ENCODE results near the gene MRPS27. TPM values are rescaled to one million over a fixed set of nuclear protein-coding genes. Genes with fewer than 3 reads are reported as not detected.

MRPS27 gene
- total and polyA plus RNA-seq, 9 of the 15 experiments (the other 6 are each of a cell fraction or from before 2014, with no cell fraction given) = 73.6 to 144 (median 106) TPM

- Histone ChIP-seq H3K9ac (ENCODE audit: insufficient read depth in 1 of 2, low read depth in 2 of 2, low read length in 2 of 2) (no peak overlapping the region), H3K9me1 (ENCODE audit: control insufficient read depth, insufficient read depth, low read length) (no peaks in the 10 kb centered on the region), H3K4me1 (replicated peaks in 1 of 2; ENCODE audit: control insufficient read depth in 2 of 2, insufficient read depth in 2 of 2, low read length in 2 of 2) (no peaks in the 10 kb centered on the region), H3K4me2 (ENCODE audit: insufficient read depth, low read length) (no peak overlapping the region), H2AFZ (ENCODE audit: low read depth, low read length) (no peak overlapping the region), H3K27me3 (ENCODE audit: control insufficient read depth in 2 of 2, insufficient read depth in 2 of 2, low read length in 2 of 2) (no peaks in the 10 kb centered on the region), H4K20me1 (replicated peaks; ENCODE audit: control insufficient read depth, insufficient read depth, low read length) (no peaks in the 10 kb centered on the region), H3K79me2 (ENCODE audit: control insufficient read depth, insufficient read depth, low read length) (peaks cover 5% of the 10 kb centered on the region; the same call in 1 of the 3 replicates), H3K27ac (ENCODE audit: extremely low read depth, low read depth, low read length) (no peak overlapping the region), H3K9me3 (replicated peaks; ENCODE audit: control insufficient read depth, insufficient read depth, low read depth, low read length) (no peaks in the 10 kb centered on the region), H3K36me3 (ENCODE audit: control insufficient read depth, insufficient read depth, low read length) (peaks cover 86% of the 10 kb centered on the region), H3K4me3 (no peak overlapping the region)
- 100% methylated on average over 1 of the region's 1 CpG for WGBS (ENCODE audit: insufficient coverage, low coverage, missing lambda C conversion rate)
- in situ Hi-C loops (cut with MboI) = no loop called here
- ChIA-PET CTCF (ENCODE audit: low intra/inter-chr PET ratio) (no interaction called here), POLR2A (interaction anchor here (0.6 to 2.3 kb wide), 4 partner anchors 10 to 157 kb away, joined by 3 to 17 read pairs (median 8); no protein-coding TSS in a partner anchor)
- ATAC-seq = no peak
- no TSS peak for BruUV-seq (replicated peaks)
- intact Hi-C loops (cut with micrococcal nuclease) = no loop called here
- TF ChIP-seq CBX1 (IDR thresholded peaks at IDR 0.05; ENCODE audit: low read depth) (no peak), HMGN3 (IDR thresholded peaks at IDR 0.05; ENCODE audit: borderline replicate concordance, extremely low read depth, insufficient read length, low read depth, low read length) (no peak), ZBTB17 (CRISPR knock-in tag; IDR thresholded peaks at IDR 0.05) (no peak), ATF1 (CRISPR knock-in tag; IDR thresholded peaks at IDR 0.05) (no peak), ATF1 (tag; IDR thresholded peaks at IDR 0.05) (no peak), MEIS2 (IDR thresholded peaks at IDR 0.05; ENCODE audit: partially characterized antibody) (no peak), PTBP1 (IDR thresholded peaks at IDR 0.05; ENCODE audit: low read depth, low read length) (no peak)
- DNase-seq (ENCODE audit: extremely low read depth in 1 of 4, low spot score in 3 of 4) = no peak
- no peak for FAIRE-seq
These were observed 27.6 kb downstream of the MRPS27 start for GRCh38 chr5:72292411-72292810.

GRCh38 chr5:72291601-72292000 lies 28.4 kb downstream of the MRPS27 start:
- no peaks in the 10 kb centered on the region; the same call in 2 of the 3 replicates for H3K79me2 ChIP-seq (ENCODE audit: control insufficient read depth, insufficient read depth, low read length)
- in situ Hi-C loops (cut with MboI) (no loop called here), intact Hi-C loops (cut with micrococcal nuclease) (no loop called here)
- H3K36me3 ChIP-seq (ENCODE audit: control insufficient read depth, insufficient read depth, low read length) = peaks cover 78% of the 10 kb centered on the region
- no TSS peak for BruUV-seq (replicated peaks)
- no peak for FAIRE-seq
- TF ChIP-seq ARID3A (IDR thresholded peaks at IDR 0.05; ENCODE audit: borderline replicate concordance, low read depth, low read length) (no peak), ZKSCAN3 (CRISPR knock-in tag; IDR thresholded peaks at IDR 0.05) (peak; percentile 68; the same call in 1 of the 2 replicates), KDM1A (IDR thresholded peaks at IDR 0.05) (no peak), CBX1 (IDR thresholded peaks at IDR 0.05; ENCODE audit: low read depth) (no peak), RBM25 (IDR thresholded peaks at IDR 0.05; ENCODE audit: low read depth, low read length, severe bottlenecking) (peak; percentile 84)
- H3K4me3 ChIP-seq = no peak overlapping the region
- DNase-seq (ENCODE audit: extremely low read depth in 1 of 4, low spot score in 3 of 4) = peak in 1 of 4 experiments; percentile 45
- ChIA-PET CTCF (ENCODE audit: low intra/inter-chr PET ratio) (no interaction called here), POLR2A (interaction anchor here (1.7 to 2.3 kb wide), 2 partner anchors 10 to 13 kb away, joined by 8 to 17 read pairs; no protein-coding TSS in a partner anchor)
- peak; percentile 82 for ATAC-seq
- H3K9ac ChIP-seq (ENCODE audit: insufficient read depth in 1 of 2, low read depth in 2 of 2, low read length in 2 of 2) = no peak overlapping the region
- no peaks in the 10 kb centered on the region for H3K4me1 ChIP-seq (replicated peaks in 1 of 2; ENCODE audit: control insufficient read depth in 2 of 2, insufficient read depth in 2 of 2, low read length in 2 of 2)
- WGBS (ENCODE audit: insufficient coverage, low coverage, missing lambda C conversion rate) = 81% methylated on average over 3 of the region's 3 CpGs
- H2AFZ ChIP-seq (ENCODE audit: low read depth, low read length) = no peak overlapping the region
- H3K27me3 ChIP-seq (ENCODE audit: control insufficient read depth in 2 of 2, insufficient read depth in 2 of 2, low read length in 2 of 2) = no peaks in the 10 kb centered on the region
- no peaks in the 10 kb centered on the region for H3K9me1 ChIP-seq (ENCODE audit: control insufficient read depth, insufficient read depth, low read length)
- no peak overlapping the region for H3K4me2 ChIP-seq (ENCODE audit: insufficient read depth, low read length)
- no peak overlapping the region for H3K27ac ChIP-seq (ENCODE audit: extremely low read depth, low read depth, low read length)
- H3K9me3 ChIP-seq (replicated peaks; ENCODE audit: control insufficient read depth, insufficient read depth, low read depth, low read length) = no peaks in the 10 kb centered on the region
- no peaks in the 10 kb centered on the region for H4K20me1 ChIP-seq (replicated peaks; ENCODE audit: control insufficient read depth, insufficient read depth, low read length)
